ENCODE data around the gene IMP3.
"Not testable (repeated sequence)": the region's sequence is repeated elsewhere in the genome, so short reads cannot be mapped to it uniquely, and the experiment has no call there.

The IMP3 gene, protein sequence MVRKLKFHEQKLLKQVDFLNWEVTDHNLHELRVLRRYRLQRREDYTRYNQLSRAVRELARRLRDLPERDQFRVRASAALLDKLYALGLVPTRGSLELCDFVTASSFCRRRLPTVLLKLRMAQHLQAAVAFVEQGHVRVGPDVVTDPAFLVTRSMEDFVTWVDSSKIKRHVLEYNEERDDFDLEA

GRCh38 chr15:75639709-75640482 lies at the start of gene IMP3:
IMP3 (minus strand) TSS chr15:75640224; CDS start chr15:75640168, 56 bp downstream.
- peak; percentile 96 for DNase-seq

GRCh38 chr15:75689429-75689828 lies 49.4 kb upstream of the IMP3 start:
- not testable (repeated sequence) for DNase-seq

- no peak for DNase-seq
Observed at GRCh38 chr15:75688831-75689230, 48.8 kb upstream of the IMP3 start.

DNA sequence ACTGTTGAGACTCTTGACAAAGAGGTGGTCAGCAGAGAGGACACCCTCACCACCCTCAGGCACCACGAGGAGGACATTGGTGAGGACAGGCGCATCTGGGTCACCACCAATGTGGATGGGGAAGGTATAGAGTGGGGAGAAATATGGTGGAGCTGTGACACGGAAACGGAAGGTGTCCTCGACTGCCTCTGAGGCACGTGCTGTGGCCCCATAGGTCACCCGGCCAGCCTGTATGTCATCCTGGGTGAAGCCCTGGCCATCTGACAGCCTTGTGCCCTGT lies 48.2 kb upstream of the IMP3 start:
- no peak for DNase-seq

GRCh38 chr15:75687486-75688277 lies 47.7 kb upstream of the IMP3 start:
- no peak for DNase-seq

- DNase-seq, result peak; percentile 72
Observed at GRCh38 chr15:75686212-75686642, 46.2 kb upstream of the IMP3 start.

DNA sequence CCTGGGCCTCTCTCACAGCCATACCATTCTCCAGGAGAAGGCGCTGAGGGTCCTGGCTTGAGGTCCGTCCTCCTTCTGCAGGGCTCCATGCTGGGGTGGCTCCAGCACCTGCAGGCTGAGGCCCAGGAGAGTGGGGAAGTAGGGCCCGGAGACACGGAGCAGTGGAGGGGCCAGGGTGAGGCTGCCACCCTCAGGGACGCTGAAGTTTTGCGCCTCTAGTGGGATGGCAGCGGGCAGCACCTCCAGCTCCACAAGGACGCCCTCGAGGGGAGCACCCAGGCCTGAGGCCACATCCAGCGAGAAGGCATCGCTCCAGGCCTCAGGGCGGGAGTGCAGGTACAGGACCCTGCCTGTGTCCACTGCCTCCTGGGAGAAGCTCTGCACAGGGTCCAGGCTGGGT lies 45.2 kb upstream of the IMP3 start:
- no peak for DNase-seq

DNA sequence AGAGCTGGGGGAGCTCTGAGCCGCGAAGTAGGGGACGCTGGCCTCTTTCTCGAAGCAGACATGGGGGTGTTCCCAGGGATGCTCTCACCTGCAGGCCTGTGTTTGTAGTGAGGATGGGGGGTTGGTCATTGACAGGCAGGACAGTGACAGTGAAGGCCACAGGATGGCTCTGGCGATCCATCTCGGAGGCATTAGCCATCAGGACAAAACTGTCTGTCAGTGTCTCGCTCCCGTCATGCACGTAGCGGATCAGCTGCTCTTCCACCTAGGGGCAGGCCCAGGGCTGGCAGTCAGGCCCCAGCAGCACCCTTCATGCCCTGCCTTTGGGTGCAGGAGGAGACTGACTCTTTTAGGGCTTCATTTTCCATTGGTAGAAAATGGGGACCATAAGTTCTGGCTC lies 44.6 kb upstream of the IMP3 start:
- no peak for DNase-seq

- DNase-seq, result peak; percentile 63
Observed at GRCh38 chr15:75683646-75684312, 43.8 kb upstream of the IMP3 start.

- no peak for DNase-seq
Observed at GRCh38 chr15:75682181-75683135, 42.4 kb upstream of the IMP3 start.

DNA sequence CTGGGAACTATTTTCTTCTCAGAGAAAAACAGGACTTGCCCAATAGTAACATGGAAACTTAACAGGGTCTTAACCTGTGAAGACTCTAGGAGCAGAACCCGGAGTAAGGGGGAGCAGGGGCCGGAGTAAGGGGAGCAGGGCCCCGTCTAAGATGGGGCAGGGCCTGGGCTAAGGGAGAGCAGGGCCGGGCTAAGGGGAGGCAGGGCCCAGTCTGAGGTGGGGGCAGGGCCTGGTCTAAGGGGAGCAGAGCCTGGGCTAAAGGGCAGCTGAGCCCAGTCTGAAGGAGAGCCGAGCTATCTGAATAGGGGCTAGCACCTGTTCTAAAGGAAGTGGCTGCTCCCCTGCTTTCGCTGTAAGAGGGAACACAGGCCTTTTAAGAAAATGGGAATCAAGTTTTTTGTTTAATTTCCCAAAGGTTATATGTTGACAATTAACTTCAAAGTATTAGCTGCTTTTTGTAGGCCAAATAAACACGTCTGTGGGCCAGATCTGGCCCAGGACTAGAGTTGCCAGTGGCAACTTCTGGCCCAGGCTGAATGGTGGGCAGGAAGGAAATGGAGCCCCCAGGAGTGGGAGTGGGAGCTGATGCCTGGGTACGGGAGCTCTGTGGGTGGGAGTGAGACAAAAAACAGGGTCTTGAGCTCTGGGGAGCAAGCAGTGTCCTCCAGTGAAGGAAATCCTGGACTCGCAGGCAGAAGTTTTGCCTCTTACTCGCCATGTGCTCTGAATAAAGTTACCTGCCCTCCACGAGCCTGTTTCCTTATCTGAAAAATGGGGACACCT lies 40.2 kb upstream of the IMP3 start:
- DNase-seq, result no peak

DNA sequence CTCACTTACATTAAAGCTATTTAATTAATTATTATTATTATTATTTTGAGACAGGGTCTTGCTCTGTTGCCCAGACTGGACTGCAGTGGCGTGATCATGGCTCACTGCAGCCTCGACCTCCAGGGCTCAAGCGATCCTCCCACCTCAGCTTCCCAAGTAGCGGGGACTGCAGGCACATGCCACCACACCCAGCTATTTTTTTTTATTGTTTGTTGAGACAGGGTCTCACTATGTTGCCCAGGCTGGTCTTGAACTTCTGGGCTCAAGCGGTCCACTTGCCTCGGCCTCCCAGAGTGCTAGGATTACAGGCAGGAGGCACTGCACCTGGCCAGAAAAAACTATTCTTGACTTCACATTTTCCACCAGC lies 38.3 kb upstream of the IMP3 start:
- DNase-seq, result not testable (repeated sequence)

GRCh38 chr15:75677465-75678323 lies 37.7 kb upstream of the IMP3 start:
- no peak for DNase-seq

- DNase-seq, result no peak
Observed at GRCh38 chr15:75676688-75677464, 36.9 kb upstream of the IMP3 start.

GRCh38 chr15:75675579-75676404 lies 35.8 kb upstream of the IMP3 start:
- DNase-seq, result no peak

- no peak for DNase-seq
Observed at GRCh38 chr15:75674366-75674765, 34.3 kb upstream of the IMP3 start.

DNA sequence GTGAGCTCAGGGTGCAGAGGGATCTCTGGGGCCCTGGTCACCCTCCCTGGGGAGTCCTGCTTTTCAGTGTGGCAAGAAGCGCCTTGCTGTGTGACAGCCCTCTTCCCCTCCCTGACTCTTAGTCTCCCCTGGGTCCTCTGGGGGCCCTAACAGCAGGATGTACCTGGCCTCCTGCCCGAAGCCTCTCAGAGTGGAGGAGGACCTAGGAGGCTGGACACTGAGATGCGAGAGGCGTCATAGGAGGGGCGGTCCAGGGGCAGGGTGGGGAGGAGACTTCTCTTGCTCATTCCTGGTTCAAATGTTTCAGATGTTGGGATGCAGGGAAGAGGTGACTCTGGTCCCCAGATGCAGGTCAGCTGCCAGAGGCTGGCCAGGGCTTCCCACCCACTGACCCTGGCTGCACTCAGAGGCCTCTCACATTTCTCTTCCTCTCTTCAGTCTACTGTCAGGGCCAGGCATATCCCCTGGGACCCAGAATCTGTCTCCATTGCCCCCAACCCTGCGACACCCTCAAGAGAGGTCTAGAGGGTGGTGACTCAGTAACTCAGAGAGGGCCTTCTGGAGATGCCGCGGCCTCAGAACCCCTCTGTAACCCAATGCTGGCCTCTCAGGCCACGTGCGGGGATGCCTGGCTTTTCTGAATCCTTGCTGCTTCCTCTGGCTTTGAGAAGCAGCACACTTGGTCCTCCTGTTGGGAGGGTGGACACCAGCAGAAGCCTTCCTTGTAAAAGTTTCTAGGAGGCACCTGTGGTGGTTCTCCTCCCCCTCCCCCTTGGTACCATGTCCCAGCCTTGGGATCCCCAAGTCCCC lies 33.6 kb upstream of the IMP3 start:
- no peak for DNase-seq
